Neural cell (in vitro differentiated cells): ENCODE measurements around the gene MAP2K6. TPM values are rescaled to one million over a fixed set of nuclear protein-coding genes. Genes with fewer than 3 reads are reported as not detected.

Source experiments
- H2AFZ ChIP-seq: fragments of 200-600, 300-800 bp; sonication (generic), shearing (Covaris generic); 2 replicates; pipeline ENCODE4 v1.6.0; 2014; ENCODE audit warnings: low read depth, mild to moderate bottlenecking, antibody characterized with exemption, low read length, moderate library complexity
- H3F3A ChIP-seq: fragments of 200-600 bp; shearing (Covaris generic); 2 replicates; pipeline ENCODE4 v1.6.1; 2016; ENCODE audit warnings: mild to moderate bottlenecking, moderate library complexity, mixed read lengths, antibody characterized with exemption, low read length; ENCODE audit not compliant: insufficient read depth, poor library complexity, severe bottlenecking
- H3K27ac ChIP-seq: fragments of 200-600, 300-800 bp; sonication (generic), shearing (Covaris generic); 2 replicates; pipeline ENCODE4 v1.5.1; 2014; ENCODE audit warnings: mild to moderate bottlenecking, low read length, moderate library complexity
- H3K27me3 ChIP-seq: fragments of 300-800, 200-600 bp; sonication (generic), shearing (Covaris generic); 2 replicates; pipeline ENCODE4 v1.6.0; 2014; ENCODE audit warnings: mild to moderate bottlenecking, low read depth, low read length, moderate library complexity; ENCODE audit not compliant: insufficient read depth
- H3K36me3 ChIP-seq: fragments of 300-800, 200-600 bp; sonication (generic), shearing (Covaris generic); 2 replicates; pipeline ENCODE4 v1.5.1; 2014; ENCODE audit warnings: mild to moderate bottlenecking, antibody characterized with exemption, low read length, moderate library complexity; ENCODE audit not compliant: insufficient read depth
- H3K4me2 ChIP-seq: fragments of 300-800, 200-600 bp; sonication (generic), shearing (Covaris generic); 2 replicates; pipeline ENCODE4 v1.6.0; 2014; ENCODE audit warnings: mild to moderate bottlenecking, low read length
- H3K4me3 ChIP-seq: fragments of 300-800, 200-600 bp; sonication (generic), shearing (Covaris generic); 2 replicates; pipeline ENCODE4 v1.5.1; 2014; ENCODE audit warnings: mild to moderate bottlenecking, low read length, moderate library complexity
- H3K79me2 ChIP-seq: fragments of 200-600 bp; shearing (Covaris generic); replicated peaks from 2 replicates; pipeline ENCODE4 v1.6.0; 2014; ENCODE audit warnings: mild to moderate bottlenecking, low read length, moderate library complexity; ENCODE audit not compliant: insufficient read depth
- H3K9ac ChIP-seq: fragments of 300-800, 200-600 bp; sonication (generic), shearing (Covaris generic); 2 replicates; pipeline ENCODE4 v1.6.1; 2016; ENCODE audit warnings: mild to moderate bottlenecking, low read length, mixed read lengths
- H3K9me2 ChIP-seq: fragments of 200-600 bp; shearing (Covaris generic); 2 replicates; pipeline ENCODE4 v1.6.1; 2016; ENCODE audit warnings: mild to moderate bottlenecking, low read length, mixed read lengths; ENCODE audit not compliant: insufficient read depth
- H3K9me3 ChIP-seq: fragments of 200-600, 300-800 bp; sonication (generic), shearing (Covaris generic); 2 replicates; pipeline ENCODE4 v1.6.1; 2016; ENCODE audit warnings: mild to moderate bottlenecking, mixed run types, low read length, moderate library complexity, mixed read lengths
- H4K20me1 ChIP-seq: fragments of 200-600 bp; shearing (Covaris generic); 2 replicates; pipeline ENCODE4 v1.6.1; 2016; ENCODE audit warnings: mild to moderate bottlenecking, mixed run types; ENCODE audit not compliant: insufficient read depth
- EP300 ChIP-seq: fragments of 450-650 bp; conservative IDR thresholded peaks from 2 replicates; pipeline ENCODE4 v1.6.1; 2014; ENCODE audit warnings: antibody characterized with exemption, mild to moderate bottlenecking, moderate library complexity; ENCODE audit not compliant: poor library complexity, severe bottlenecking
- EZH2 ChIP-seq: fragments of 200-600, 300-800 bp; shearing (Covaris generic), sonication (generic); IDR thresholded peaks from 2 replicates; pipeline ENCODE4 v1.6.1; 2014; ENCODE audit warnings: antibody characterized with exemption, low read length, borderline replicate concordance, mild to moderate bottlenecking; ENCODE audit not compliant: insufficient read depth, poor library complexity, severe bottlenecking
- MXI1 ChIP-seq: fragments of 450-650 bp; conservative IDR thresholded peaks from 2 replicates; pipeline ENCODE4 v1.6.1; 2014; ENCODE audit warnings: antibody characterized with exemption, mild to moderate bottlenecking; ENCODE audit not compliant: poor library complexity, severe bottlenecking
- POLR2AphosphoS5 ChIP-seq: IDR thresholded peaks from 2 replicates; pipeline ENCODE4 v1.6.1; 2012
- RAD21 ChIP-seq: fragments of 450-650 bp; conservative IDR thresholded peaks from 2 replicates; pipeline ENCODE4 v1.6.1; 2014; ENCODE audit warnings: antibody characterized with exemption, mild to moderate bottlenecking, moderate library complexity
- SMC3 ChIP-seq: fragments of 450-650 bp; conservative IDR thresholded peaks from 2 replicates; pipeline ENCODE4 v1.6.1; 2014; ENCODE audit warnings: antibody characterized with exemption, mild to moderate bottlenecking, moderate library complexity; ENCODE audit not compliant: poor library complexity
- TAF1 ChIP-seq: IDR thresholded peaks from 2 replicates; pipeline ENCODE4 v1.6.1; 2012; ENCODE audit warnings: low read depth
- polyA plus RNA-seq: library from polyadenylated mRNA; depleted of rRNA; stranded (reverse); fragments of >200 nt; gene quantifications from 2 replicates; pipeline ENCODE4 v1.2.3, GENCODE V29; 2014
- TF ChIP-seq, protein P1 (sequence below): fragments of 450-650 bp; IDR thresholded peaks from 2 replicates; pipeline ENCODE4 v1.5.1; 2014; ENCODE audit warnings: antibody characterized with exemption, mild to moderate bottlenecking, moderate library complexity; ENCODE audit not compliant: poor library complexity, severe bottlenecking
- TF ChIP-seq, protein P2 (sequence below): IDR thresholded peaks from 2 replicates; pipeline ENCODE4 v1.6.1; 2012; ENCODE audit warnings: borderline replicate concordance

The MAP2K6 gene
- polyA plus RNA-seq, 1 donor from 2014 or later: 10.5 TPM

- TF ChIP-seq EZH2 (no peak), TAF1 (no peak), EP300 (no peak), SMC3 (no peak), MXI1 (no peak), POLR2AphosphoS5 (no peak), RAD21 (no peak)
- TF ChIP-seq, protein P1, sequence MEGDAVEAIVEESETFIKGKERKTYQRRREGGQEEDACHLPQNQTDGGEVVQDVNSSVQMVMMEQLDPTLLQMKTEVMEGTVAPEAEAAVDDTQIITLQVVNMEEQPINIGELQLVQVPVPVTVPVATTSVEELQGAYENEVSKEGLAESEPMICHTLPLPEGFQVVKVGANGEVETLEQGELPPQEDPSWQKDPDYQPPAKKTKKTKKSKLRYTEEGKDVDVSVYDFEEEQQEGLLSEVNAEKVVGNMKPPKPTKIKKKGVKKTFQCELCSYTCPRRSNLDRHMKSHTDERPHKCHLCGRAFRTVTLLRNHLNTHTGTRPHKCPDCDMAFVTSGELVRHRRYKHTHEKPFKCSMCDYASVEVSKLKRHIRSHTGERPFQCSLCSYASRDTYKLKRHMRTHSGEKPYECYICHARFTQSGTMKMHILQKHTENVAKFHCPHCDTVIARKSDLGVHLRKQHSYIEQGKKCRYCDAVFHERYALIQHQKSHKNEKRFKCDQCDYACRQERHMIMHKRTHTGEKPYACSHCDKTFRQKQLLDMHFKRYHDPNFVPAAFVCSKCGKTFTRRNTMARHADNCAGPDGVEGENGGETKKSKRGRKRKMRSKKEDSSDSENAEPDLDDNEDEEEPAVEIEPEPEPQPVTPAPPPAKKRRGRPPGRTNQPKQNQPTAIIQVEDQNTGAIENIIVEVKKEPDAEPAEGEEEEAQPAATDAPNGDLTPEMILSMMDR: no peak
- TF ChIP-seq, protein P2, sequence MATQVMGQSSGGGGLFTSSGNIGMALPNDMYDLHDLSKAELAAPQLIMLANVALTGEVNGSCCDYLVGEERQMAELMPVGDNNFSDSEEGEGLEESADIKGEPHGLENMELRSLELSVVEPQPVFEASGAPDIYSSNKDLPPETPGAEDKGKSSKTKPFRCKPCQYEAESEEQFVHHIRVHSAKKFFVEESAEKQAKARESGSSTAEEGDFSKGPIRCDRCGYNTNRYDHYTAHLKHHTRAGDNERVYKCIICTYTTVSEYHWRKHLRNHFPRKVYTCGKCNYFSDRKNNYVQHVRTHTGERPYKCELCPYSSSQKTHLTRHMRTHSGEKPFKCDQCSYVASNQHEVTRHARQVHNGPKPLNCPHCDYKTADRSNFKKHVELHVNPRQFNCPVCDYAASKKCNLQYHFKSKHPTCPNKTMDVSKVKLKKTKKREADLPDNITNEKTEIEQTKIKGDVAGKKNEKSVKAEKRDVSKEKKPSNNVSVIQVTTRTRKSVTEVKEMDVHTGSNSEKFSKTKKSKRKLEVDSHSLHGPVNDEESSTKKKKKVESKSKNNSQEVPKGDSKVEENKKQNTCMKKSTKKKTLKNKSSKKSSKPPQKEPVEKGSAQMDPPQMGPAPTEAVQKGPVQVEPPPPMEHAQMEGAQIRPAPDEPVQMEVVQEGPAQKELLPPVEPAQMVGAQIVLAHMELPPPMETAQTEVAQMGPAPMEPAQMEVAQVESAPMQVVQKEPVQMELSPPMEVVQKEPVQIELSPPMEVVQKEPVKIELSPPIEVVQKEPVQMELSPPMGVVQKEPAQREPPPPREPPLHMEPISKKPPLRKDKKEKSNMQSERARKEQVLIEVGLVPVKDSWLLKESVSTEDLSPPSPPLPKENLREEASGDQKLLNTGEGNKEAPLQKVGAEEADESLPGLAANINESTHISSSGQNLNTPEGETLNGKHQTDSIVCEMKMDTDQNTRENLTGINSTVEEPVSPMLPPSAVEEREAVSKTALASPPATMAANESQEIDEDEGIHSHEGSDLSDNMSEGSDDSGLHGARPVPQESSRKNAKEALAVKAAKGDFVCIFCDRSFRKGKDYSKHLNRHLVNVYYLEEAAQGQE: no peak
- Histone ChIP-seq H4K20me1 (no peaks in the 10 kb centered on the region), H3F3A (no peaks in the 10 kb centered on the region), H3K9me2 (no peaks in the 10 kb centered on the region), H3K4me2 (no peak overlapping the region), H3K36me3 (no peaks in the 10 kb centered on the region), H3K9ac (no peak overlapping the region), H3K27ac (no peak overlapping the region), H3K4me3 (no peak overlapping the region), H2AFZ (no peak overlapping the region), H3K27me3 (no peaks in the 10 kb centered on the region), H3K9me3 (no peaks in the 10 kb centered on the region), H3K79me2 (no peaks in the 10 kb centered on the region)
Measured at GRCh38 chr17:69528035-69528434, 113.5 kb downstream of the MAP2K6 start.

GRCh38 chr17:69533481-69534234 is 119.2 kb downstream of the MAP2K6 start:
- H3K4me2 ChIP-seq: no peak overlapping the region
- H3K27me3 ChIP-seq: no peaks in the 10 kb centered on the region
- no peak overlapping the region for H3K4me3 ChIP-seq
- TF ChIP-seq RAD21 (no peak), EP300 (no peak), MXI1 (no peak), SMC3 (no peak), POLR2AphosphoS5 (no peak), TAF1 (no peak), EZH2 (no peak)
- TF ChIP-seq, protein P1: no peak
- TF ChIP-seq, protein P2: no peak
- H3K9me2 ChIP-seq: no peaks in the 10 kb centered on the region
- no peaks in the 10 kb centered on the region for H3K36me3 ChIP-seq
- no peak overlapping the region for H3K9ac ChIP-seq
- H4K20me1 ChIP-seq: no peaks in the 10 kb centered on the region
- no peaks in the 10 kb centered on the region for H3K79me2 ChIP-seq
- H2AFZ ChIP-seq: no peak overlapping the region
- no peaks in the 10 kb centered on the region for H3F3A ChIP-seq
- H3K27ac ChIP-seq: no peak overlapping the region
- H3K9me3 ChIP-seq: no peaks in the 10 kb centered on the region
